Activated CD4-positive, CD25-positive, alpha-beta regulatory T cell treated with anti-CD3 and anti-CD28 coated beads, Interleukin-2, amount 50 U/mL, for 24 hours (primary cell): ENCODE measurements around the gene CTXND2.
"Not testable (repeated sequence)": the region's sequence is repeated elsewhere in the genome, so short reads cannot be mapped to it uniquely, and the experiment has no call there.

Experiments used
- ATAC-seq, 2 donors: fragments of 150-1000 bp; cut with Tn5 transposase; one replicate each; pipeline ENCODE4 v1.10.0; 2021; ENCODE audit warnings: mild to moderate bottlenecking in 1 of 2, moderate library complexity in 1 of 2

CTXND2 gene

GRCh38 chr1:150893336-150893913 is 6.5 kb downstream of the CTXND2 start:
- ATAC-seq: no peak

- no peak for ATAC-seq
These were observed 8.7 kb downstream of the CTXND2 start for GRCh38 chr1:150895618-150896017.

GRCh38 chr1:150899795-150900194 is 12.9 kb downstream of the CTXND2 start:
- ATAC-seq: not testable (repeated sequence)

- no peak for ATAC-seq
These were observed 15.4 kb downstream of the CTXND2 start for GRCh38 chr1:150902346-150902745.

- ATAC-seq: no peak
These were observed 15.8 kb downstream of the CTXND2 start for GRCh38 chr1:150902751-150903150.

- no peak for ATAC-seq
These were observed 18.4 kb downstream of the CTXND2 start for GRCh38 chr1:150905301-150905700.

- ATAC-seq: no peak
These were observed 19.4 kb downstream of the CTXND2 start for GRCh38 chr1:150906329-150906728.

GRCh38 chr1:150906813-150907212 is 19.9 kb downstream of the CTXND2 start:
- no peak for ATAC-seq

- ATAC-seq: no peak
These were observed 22.7 kb downstream of the CTXND2 start for GRCh38 chr1:150909585-150910180.

GRCh38 chr1:150912623-150913022 is 25.7 kb downstream of the CTXND2 start:
- ATAC-seq: no peak

GRCh38 chr1:150917387-150917786 is 30.5 kb downstream of the CTXND2 start:
- no peak for ATAC-seq

- peak; percentile 94 to 95 for ATAC-seq
These were observed 35.6 kb downstream of the CTXND2 start for GRCh38 chr1:150922519-150922975.

- ATAC-seq: no peak
These were observed 38.1 kb downstream of the CTXND2 start for GRCh38 chr1:150925080-150925479.

GRCh38 chr1:150926097-150926741 is 39.3 kb downstream of the CTXND2 start, which contains the start of gene SETDB1:
SETDB1 (plus strand) TSS chr1:150926363; CDS start chr1:150927715, 1,352 bp downstream.
- peak; percentile 78 to 81 for ATAC-seq

GRCh38 chr1:150927624-150928023 is 40.7 kb downstream of the CTXND2 start:
- ATAC-seq: no peak

GRCh38 chr1:150928286-150928685 is 41.4 kb downstream of the CTXND2 start:
- no peak for ATAC-seq

GRCh38 chr1:150928775-150929174 is 41.8 kb downstream of the CTXND2 start:
- not testable (repeated sequence) for ATAC-seq

- ATAC-seq: no peak
These were observed 44.8 kb downstream of the CTXND2 start for GRCh38 chr1:150931773-150932172.

GRCh38 chr1:150944856-150945255 is 57.9 kb downstream of the CTXND2 start:
- ATAC-seq: no peak

GRCh38 chr1:150954708-150955107 is 67.8 kb downstream of the CTXND2 start:
- no peak for ATAC-seq

- no peak for ATAC-seq
These were observed 68.3 kb downstream of the CTXND2 start for GRCh38 chr1:150955280-150955679.

GRCh38 chr1:150957666-150958065 is 70.7 kb downstream of the CTXND2 start:
- ATAC-seq: no peak

GRCh38 chr1:150960646-150961045 is 73.7 kb downstream of the CTXND2 start:
- ATAC-seq: no peak

GRCh38 chr1:150961756-150962155 is 74.8 kb downstream of the CTXND2 start:
- no peak for ATAC-seq
